OCI-LY1 (cell line): ENCODE data around the gene FXR1.
"Not testable (repeated sequence)": the region's sequence is repeated elsewhere in the genome, so short reads cannot be mapped to it uniquely, and the experiment has no call there.

Experiments used
- H2AFZ ChIP-seq: fragments of 200-600 bp; sonication (generic), shearing (Covaris generic); 2 replicates; pipeline ENCODE4 v1.6.0; 2014; ENCODE audit warnings: antibody characterized with exemption, mild to moderate bottlenecking, low read length
- H3F3A ChIP-seq: fragments of 200-600 bp; sonication (generic), shearing (Covaris generic); 2 replicates; pipeline ENCODE4 v1.6.0; 2014; ENCODE audit warnings: mild to moderate bottlenecking, antibody characterized with exemption, low read length, moderate library complexity; ENCODE audit not compliant: insufficient read depth
- H3K27ac ChIP-seq: fragments of 200-600 bp; sonication (generic); 2 replicates; pipeline ENCODE4 v1.5.1; 2014; ENCODE audit warnings: low read length, mixed run types, mild to moderate bottlenecking, low read depth; ENCODE audit not compliant: poor library complexity, severe bottlenecking
- H3K27me3 ChIP-seq: fragments of 200-600 bp; sonication (generic); 2 replicates; pipeline ENCODE4 v1.6.0; 2014; ENCODE audit warnings: antibody characterized with exemption, mild to moderate bottlenecking, low read length, moderate library complexity; ENCODE audit not compliant: insufficient read depth
- H3K36me3 ChIP-seq: fragments of 200-600 bp; sonication (generic); 2 replicates; pipeline ENCODE4 v1.6.1; 2014; ENCODE audit warnings: mild to moderate bottlenecking, antibody characterized with exemption, low read length, moderate library complexity, mixed read lengths; ENCODE audit not compliant: insufficient read depth
- H3K4me1 ChIP-seq: fragments of 200-600 bp; sonication (generic); 2 replicates; pipeline ENCODE4 v1.5.1; 2014; ENCODE audit warnings: mild to moderate bottlenecking, low read length, moderate library complexity; ENCODE audit not compliant: insufficient read depth, severe bottlenecking
- H3K4me2 ChIP-seq: fragments of 200-600 bp; sonication (generic), shearing (Covaris generic); 2 replicates; pipeline ENCODE4 v1.6.1; 2014; ENCODE audit warnings: low read length
- H3K4me3 ChIP-seq: fragments of 200-600 bp; sonication (generic); 2 replicates; pipeline ENCODE4 v1.5.1; 2014; ENCODE audit warnings: low read length, low read depth, mild to moderate bottlenecking, mixed read lengths; ENCODE audit not compliant: poor library complexity, severe bottlenecking
- H3K79me2 ChIP-seq: fragments of 200-600 bp; shearing (Covaris generic); 2 replicates; pipeline ENCODE4 v1.6.1; 2016; ENCODE audit warnings: mixed run types, low read length, mixed read lengths; ENCODE audit not compliant: insufficient read depth
- H3K9ac ChIP-seq: fragments of 200-600 bp; sonication (generic), shearing (Covaris generic); 2 replicates; pipeline ENCODE4 v1.6.1; 2014; ENCODE audit warnings: mild to moderate bottlenecking, low read length, mixed read lengths
- H3K9me2 ChIP-seq: fragments of 200-600 bp; sonication (generic), shearing (Covaris generic); 2 replicates; pipeline ENCODE4 v1.6.1; 2014; ENCODE audit warnings: low read depth, mild to moderate bottlenecking, low read length, mixed read lengths
- H3K9me3 ChIP-seq: fragments of 200-600 bp; shearing (Covaris generic); 2 replicates; pipeline ENCODE4 v1.6.1; 2014; ENCODE audit warnings: low read length, mixed read lengths
- H4K20me1 ChIP-seq: fragments of 200-600 bp; sonication (generic), shearing (Covaris generic); 2 replicates; pipeline ENCODE4 v1.6.0; 2016; ENCODE audit warnings: mild to moderate bottlenecking, low read length; ENCODE audit not compliant: insufficient read depth
- CTCF ChIP-seq: fragments of 200-600 bp; sonication (generic), shearing (Covaris generic); IDR thresholded peaks from 2 replicates; pipeline ENCODE4 v1.5.1; 2017; ENCODE audit warnings: mild to moderate bottlenecking, antibody characterized with exemption, low read length, moderate library complexity, mixed read lengths
- EZH2 ChIP-seq: fragments of 200-600 bp; sonication (generic), shearing (Covaris generic); IDR thresholded peaks from 2 replicates; pipeline ENCODE4 v1.8.0; 2017; ENCODE audit warnings: borderline replicate concordance, mixed run types, mild to moderate bottlenecking, antibody characterized with exemption, low read length, moderate library complexity, mixed read lengths

The FXR1 gene

GRCh38 chr3:180989291-180990163, 77.1 kb downstream of the FXR1 start, which contains the start of gene DNAJC19:
Gene DNAJC19 (minus strand): TSS chr3:180989736. CDS start chr3:180989602, 134 bp downstream.
- Histone ChIP-seq H3K27ac (peak within 1 kb of the TSS; percentile 18), H3F3A (peaks cover 4% of the 10 kb centered on the region; the same call in 1 of the 2 replicates)

GRCh38 chr3:180990505-180990904, 78.0 kb downstream of the FXR1 start:
- Histone ChIP-seq H3K4me2 (peak overlapping the region; percentile 81), H3F3A (peaks cover under 1% of the 10 kb centered on the region; the same call in 1 of the 2 replicates), H3K4me3 (peak overlapping the region; percentile 81), H4K20me1 (no peaks in the 10 kb centered on the region), H3K9ac (peak overlapping the region; percentile 79; the same call in 1 of the 2 replicates), H3K36me3 (peaks cover 14% of the 10 kb centered on the region; the same call in 1 of the 2 replicates), H3K27me3 (no peaks in the 10 kb centered on the region), H3K9me3 (no peaks in the 10 kb centered on the region), H3K27ac (no peak overlapping the region), H3K4me1 (peaks cover 18% of the 10 kb centered on the region), H2AFZ (peak overlapping the region; percentile 65), H3K9me2 (no peaks in the 10 kb centered on the region), H3K79me2 (peaks cover 4% of the 10 kb centered on the region; the same call in 1 of the 2 replicates)
- TF ChIP-seq CTCF (no peak), EZH2 (no peak)

More at GRCh38 chr3:180989291-180990163, 77.1 kb downstream of the FXR1 start, which contains the start of gene DNAJC19:
- Histone ChIP-seq H3K4me1 (peaks cover 18% of the 10 kb centered on the region), H3K4me3 (peak within 1 kb of the TSS; percentile 81), H3K9me2 (no peaks in the 10 kb centered on the region), H4K20me1 (no peaks in the 10 kb centered on the region), H3K27me3 (no peaks in the 10 kb centered on the region), H3K4me2 (peak within 1 kb of the TSS; percentile 81), H2AFZ (peak within 1 kb of the TSS; percentile 65), H3K9me3 (no peaks in the 10 kb centered on the region), H3K9ac (peak within 1 kb of the TSS; percentile 79), H3K36me3 (peaks cover 20% of the 10 kb centered on the region; the same call in 1 of the 2 replicates), H3K79me2 (peaks cover 4% of the 10 kb centered on the region; the same call in 1 of the 2 replicates)
- TF ChIP-seq CTCF (no peak), EZH2 (no peak)

- Histone ChIP-seq H3K27me3 (no peaks in the 10 kb centered on the region), H3K4me1 (no peaks in the 10 kb centered on the region), H3K9me2 (no peaks in the 10 kb centered on the region), H3K27ac (no peak overlapping the region), H3K36me3 (no peaks in the 10 kb centered on the region), H3K79me2 (no peaks in the 10 kb centered on the region), H3K9ac (no peak overlapping the region), H2AFZ (no peak overlapping the region), H3K4me3 (no peak overlapping the region), H3K4me2 (no peak overlapping the region), H3K9me3 (no peaks in the 10 kb centered on the region), H3F3A (no peaks in the 10 kb centered on the region), H4K20me1 (no peaks in the 10 kb centered on the region)
- TF ChIP-seq CTCF = no peak
- no peak for TF ChIP-seq EZH2
These were observed 84.0 kb downstream of the FXR1 start for GRCh38 chr3:180996415-180996932.

GRCh38 chr3:181002331-181002730, 89.9 kb downstream of the FXR1 start:
- H3K36me3 ChIP-seq, H3K27ac ChIP-seq, H3K9me2 ChIP-seq, H2AFZ ChIP-seq, H4K20me1 ChIP-seq, H3K9me3 ChIP-seq, H3K27me3 ChIP-seq, H3K9ac ChIP-seq, H3K4me1 ChIP-seq, H3K4me2 ChIP-seq, H3F3A ChIP-seq, H3K79me2 ChIP-seq, H3K4me3 ChIP-seq: not testable (repeated sequence)

- not testable (repeated sequence) for H3K4me3 ChIP-seq, H3F3A ChIP-seq, H3K4me2 ChIP-seq, H3K27ac ChIP-seq, H2AFZ ChIP-seq, H3K9me2 ChIP-seq, H4K20me1 ChIP-seq, H3K9ac ChIP-seq, H3K4me1 ChIP-seq, H3K27me3 ChIP-seq, H3K9me3 ChIP-seq, H3K79me2 ChIP-seq, H3K36me3 ChIP-seq
These were observed 91.0 kb downstream of the FXR1 start for GRCh38 chr3:181003469-181003868.
